IgD-negative memory B cell (primary cell): ENCODE data around the gene ZFP2. TPM values are rescaled to one million over a fixed set of nuclear protein-coding genes. Genes with fewer than 3 reads are reported as not detected.
"Not testable (repeated sequence)": the region's sequence is repeated elsewhere in the genome, so short reads cannot be mapped to it uniquely, and the experiment has no call there.

Experiments used
- H3K27ac Mint-ChIP-seq, 3 donors: one replicate each; pipeline ENCODE4 v1.8.0; 2020 to 2022; ENCODE audit warnings: mild to moderate bottlenecking in 3 of 3, mixed read lengths in 3 of 3, moderate library complexity in 1 of 3
- H3K27me3 Mint-ChIP-seq: one replicate; pipeline ENCODE4 v1.8.0; 2021; ENCODE audit warnings: mixed read lengths
- H3K36me3 Mint-ChIP-seq: one replicate; pipeline ENCODE4 v1.8.0; 2020; ENCODE audit warnings: mild to moderate bottlenecking, mixed read lengths
- H3K4me1 Mint-ChIP-seq, 3 donors: one replicate each; pipeline ENCODE4 v1.8.0; 2020 to 2022; ENCODE audit warnings: mixed read lengths in 3 of 3, mild to moderate bottlenecking in 1 of 3
- H3K4me3 Mint-ChIP-seq, 4 donors: one replicate each; pipeline ENCODE4 v1.8.0; 2020 to 2022; ENCODE audit warnings: mild to moderate bottlenecking in 4 of 4, mixed read lengths in 4 of 4, moderate library complexity in 3 of 4
- H3K9me3 Mint-ChIP-seq, 3 donors: one replicate each; pipeline ENCODE4 v1.8.0; 2020 to 2021; ENCODE audit warnings: mixed read lengths in 3 of 3, mild to moderate bottlenecking in 1 of 3
- polyA plus RNA-seq: library from polyadenylated mRNA; unstranded; fragments of 300-500 nt; fragmentation: Illumina TruSeq; gene quantifications from one replicate; pipeline ENCODE4 v1.2.3, GENCODE V29; 2021

The ZFP2 gene
- polyA plus RNA-seq = 1.0 TPM

DNA sequence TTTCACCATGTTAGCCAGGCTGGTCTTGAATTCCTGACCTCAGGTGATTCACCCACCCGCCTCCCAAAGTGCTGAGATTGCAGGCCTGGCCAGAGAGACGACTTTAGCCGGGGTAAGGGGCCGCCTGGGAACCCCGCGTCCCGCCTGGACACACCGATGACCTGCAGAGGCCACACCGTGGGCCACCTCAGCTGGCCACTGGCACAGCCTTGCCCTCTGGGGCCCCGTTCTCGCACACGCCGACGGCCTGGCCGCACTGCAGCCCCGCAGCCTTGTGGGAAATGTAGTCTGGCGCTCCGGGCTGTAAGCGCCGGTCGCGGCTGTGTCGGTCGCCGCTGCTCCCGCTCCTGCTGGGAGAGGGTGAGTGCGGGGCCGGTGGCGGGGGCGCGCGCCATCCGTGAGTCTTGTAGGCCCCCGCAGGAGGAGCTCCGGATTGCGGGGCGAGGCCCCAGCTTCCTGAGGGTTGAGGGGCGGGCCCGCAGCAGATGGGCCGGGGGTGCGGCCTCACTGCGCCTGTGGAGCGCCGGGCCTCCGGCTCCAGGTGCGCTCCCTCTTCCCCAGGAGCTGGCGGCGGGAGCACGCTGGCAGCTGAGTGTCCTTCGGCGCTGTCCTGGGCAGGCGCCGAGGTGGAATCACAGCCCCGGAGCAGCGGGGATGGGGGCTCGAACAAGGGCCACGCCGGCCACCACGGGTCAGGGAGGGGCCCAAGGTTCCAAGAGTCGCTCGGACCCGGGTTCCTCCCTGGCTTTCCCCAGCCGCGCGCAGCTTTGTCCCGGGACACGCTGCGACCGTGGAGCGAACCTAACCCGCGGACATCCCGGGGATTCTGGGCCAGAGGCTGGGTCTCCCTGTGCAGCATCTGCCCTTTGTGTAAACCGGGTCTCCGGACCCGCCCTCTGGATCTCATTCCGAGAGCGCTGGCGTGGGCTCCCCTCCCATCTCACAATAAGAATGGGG lies at the start of gene ZFP2:
ZFP2 (plus strand) TSS at position 299 of the 957 bp plus-strand sequence. CDS start 35,401 bp downstream, outside the sequence.
- peaks cover 5% of the 10 kb centered on the region for H3K36me3 Mint-ChIP-seq
- H3K27ac Mint-ChIP-seq = peak within 1 kb of the TSS in 1 of 3 donors; percentile 39
- peak within 1 kb of the TSS; percentile 77 to 93 (median 84) for H3K4me3 Mint-ChIP-seq
- H3K9me3 Mint-ChIP-seq = peaks cover 1 to 7% (median 7%) of the 10 kb centered on the region in 3 donors
- no peaks in the 10 kb centered on the region for H3K27me3 Mint-ChIP-seq
- H3K4me1 Mint-ChIP-seq = peaks cover 0 to 6% (median 2%) of the 10 kb centered on the region in 3 donors

DNA sequence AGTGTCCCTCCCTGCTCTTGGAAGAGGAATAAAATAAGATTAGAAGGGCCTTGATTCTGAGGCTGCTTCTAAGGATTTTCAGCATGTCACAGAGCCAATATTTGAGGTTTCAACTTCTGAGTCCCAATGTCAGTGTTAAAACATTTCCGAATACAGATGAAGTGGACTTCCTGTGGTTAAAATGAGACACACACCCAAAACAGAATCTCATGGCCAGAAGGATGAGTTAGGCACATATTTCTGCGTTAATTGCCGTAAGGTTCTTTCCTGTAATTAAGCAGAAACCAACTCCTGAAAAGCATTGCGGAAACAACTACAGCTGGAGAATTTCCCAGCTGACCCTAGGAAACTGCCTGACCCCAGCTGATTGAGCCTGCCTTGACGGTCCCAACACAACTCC lies 46.4 kb upstream of the ZFP2 start:
- Mint-ChIP-seq H3K4me1 (peaks cover 0 to 1% (median 0%) of the 10 kb centered on the region in 3 donors), H3K4me3 (no peak overlapping the region), H3K27me3 (peaks cover 7% of the 10 kb centered on the region), H3K27ac (no peak overlapping the region), H3K9me3 (peaks cover 0 to 2% (median 0%) of the 10 kb centered on the region in 3 donors), H3K36me3 (no peaks in the 10 kb centered on the region)

DNA sequence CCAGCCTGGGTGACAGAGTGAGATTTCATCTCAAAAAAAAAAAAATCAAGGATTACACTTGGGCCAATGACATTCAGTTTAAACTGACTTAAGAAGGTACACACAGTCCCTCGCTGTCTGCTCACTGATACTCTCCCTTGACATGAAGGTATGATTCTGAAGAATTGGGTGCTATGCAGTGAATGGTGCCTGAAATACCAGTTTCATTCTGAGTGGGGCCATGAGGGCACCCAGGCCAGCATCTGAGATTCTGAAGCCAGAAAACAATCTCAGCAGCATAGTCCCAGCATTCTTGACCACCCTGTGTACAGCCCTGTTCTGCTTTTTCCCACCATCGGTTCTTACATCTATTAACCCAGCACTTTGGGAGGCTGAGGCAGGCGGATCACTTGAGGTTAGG lies 43.8 kb upstream of the ZFP2 start:
- Mint-ChIP-seq H3K27me3 (peaks cover 11% of the 10 kb centered on the region), H3K36me3 (no peaks in the 10 kb centered on the region), H3K4me3 (no peak overlapping the region), H3K27ac (no peak overlapping the region), H3K9me3 (peaks cover 0 to 2% (median 0%) of the 10 kb centered on the region in 3 donors), H3K4me1 (no peaks in the 10 kb centered on the region)

DNA sequence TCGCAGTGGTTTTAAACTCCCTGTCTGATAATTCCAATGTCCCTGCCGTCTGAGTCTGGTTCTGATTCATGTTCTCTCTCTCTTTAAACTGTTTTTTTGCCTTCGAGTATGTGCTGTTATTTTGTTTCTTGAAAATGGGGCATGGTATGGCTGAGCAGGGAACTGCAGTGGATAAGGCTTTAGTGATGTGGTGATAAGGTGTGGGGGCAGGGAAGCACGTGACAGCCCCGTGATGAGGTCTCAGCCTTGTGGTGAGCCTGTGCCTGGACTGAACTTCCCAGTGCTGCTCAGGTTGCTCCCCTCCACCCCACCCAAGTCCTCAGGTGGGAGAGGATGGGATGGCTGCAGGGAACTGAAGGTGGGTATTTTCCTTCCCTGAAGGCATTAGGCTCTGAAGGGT lies 41.4 kb upstream of the ZFP2 start:
- Mint-ChIP-seq H3K27me3 (peaks cover 5% of the 10 kb centered on the region), H3K9me3 (no peaks in the 10 kb centered on the region), H3K4me1 (peaks cover 0 to 8% (median 5%) of the 10 kb centered on the region in 3 donors), H3K36me3 (no peaks in the 10 kb centered on the region), H3K4me3 (no peak overlapping the region), H3K27ac (no peak overlapping the region)

DNA sequence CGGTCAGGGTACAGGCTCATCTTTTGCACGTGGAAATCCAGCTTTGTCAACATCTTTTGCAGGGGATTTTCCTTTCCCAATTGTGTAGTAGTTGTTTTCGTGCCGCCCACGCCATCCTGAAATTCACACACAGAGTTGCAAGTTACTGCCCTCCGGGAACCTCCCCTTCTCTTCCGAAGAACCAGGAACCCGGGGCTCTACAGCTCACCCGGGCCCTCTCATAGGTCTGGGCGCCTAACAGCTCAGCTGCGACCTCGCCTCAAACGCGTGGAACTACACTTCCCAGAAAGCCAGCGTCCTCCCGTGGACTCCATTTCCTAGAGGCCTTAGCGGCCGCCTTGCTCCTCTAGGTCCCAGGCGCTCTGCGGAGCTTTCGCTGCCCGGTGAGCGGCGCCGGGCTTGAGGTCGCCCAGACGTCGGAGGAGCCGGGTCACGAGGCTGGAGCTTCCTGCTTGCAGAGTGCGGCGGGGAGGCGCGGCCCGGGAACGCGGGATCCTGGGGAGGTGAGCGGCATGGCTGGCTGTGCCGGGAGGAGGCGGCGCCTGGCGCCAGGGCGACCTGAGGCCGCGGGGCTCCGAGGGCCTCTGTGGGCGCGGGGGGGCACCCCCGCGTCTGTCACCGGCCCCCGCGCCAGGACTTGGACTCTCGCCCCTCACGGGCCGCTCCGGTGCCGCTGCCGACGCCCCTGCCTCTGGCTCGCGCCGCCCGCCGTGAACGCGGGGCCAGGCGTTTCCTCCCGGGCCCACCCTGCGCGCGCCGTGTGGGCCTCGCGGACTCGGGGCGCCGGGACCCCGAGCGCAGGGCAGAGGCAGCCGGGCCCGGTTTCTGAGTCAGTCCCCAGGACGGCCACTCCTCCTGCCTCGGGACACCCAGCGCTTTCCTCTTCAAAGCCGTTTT lies 35.8 kb upstream of the ZFP2 start, which contains the start of gene ZNF354B:
ZNF354B (plus strand) TSS at position 329 of the 897 bp plus-strand sequence. CDS start 1,095 bp downstream, outside the sequence.
- Mint-ChIP-seq H3K36me3 (peaks cover under 1% of the 10 kb centered on the region), H3K27me3 (peaks cover under 1% of the 10 kb centered on the region), H3K27ac (peak within 1 kb of the TSS in 2 of 3 donors; percentile 51 to 86), H3K9me3 (no peaks in the 10 kb centered on the region), H3K4me3 (peak within 1 kb of the TSS; percentile 86 to 98 (median 93)), H3K4me1 (peaks cover 4 to 27% (median 22%) of the 10 kb centered on the region in 3 donors)

DNA sequence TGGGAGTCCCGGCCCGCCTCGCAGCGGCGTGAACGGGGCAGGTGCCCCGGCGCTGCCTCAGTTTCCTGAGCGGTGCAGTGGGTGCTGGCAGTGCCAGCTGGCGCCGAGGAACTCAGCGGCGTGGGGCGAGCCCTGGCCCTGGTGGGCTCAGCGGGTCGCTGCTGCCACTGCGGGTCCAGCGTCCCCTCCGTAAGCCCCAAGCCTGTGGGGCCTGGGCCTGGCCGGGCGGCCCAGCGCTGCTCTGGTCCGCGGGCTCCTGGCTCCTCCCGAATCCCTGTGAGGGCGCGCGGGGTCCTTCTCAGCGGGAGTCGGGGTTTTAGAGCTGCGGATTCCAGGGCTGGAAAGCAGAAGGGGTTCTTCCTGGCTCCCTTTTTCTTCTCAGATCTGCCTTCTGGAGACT lies 35.1 kb upstream of the ZFP2 start:
- H3K27me3 Mint-ChIP-seq = not testable (repeated sequence)

DNA sequence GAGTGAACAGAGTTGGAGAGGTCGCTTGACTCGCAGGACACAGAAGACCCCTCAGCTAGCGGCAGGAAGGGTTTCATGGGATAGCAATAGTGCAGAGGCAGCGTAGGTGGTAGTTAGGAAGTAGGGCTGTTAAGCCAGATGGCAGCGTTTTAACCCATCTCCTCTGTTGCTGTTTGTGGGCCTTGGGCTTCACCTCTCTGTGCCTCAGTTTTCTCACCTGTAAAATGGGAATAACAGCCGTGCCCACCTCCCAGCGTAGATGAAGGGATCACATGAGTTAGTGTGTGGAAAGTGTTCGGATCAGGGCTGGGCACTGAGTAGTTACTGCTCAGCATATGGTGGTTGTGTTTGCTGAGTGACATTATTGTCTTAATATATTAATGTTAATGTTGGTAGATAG lies 34.1 kb upstream of the ZFP2 start:
- Mint-ChIP-seq H3K9me3 (no peaks in the 10 kb centered on the region), H3K4me1 (peaks cover 4 to 27% (median 22%) of the 10 kb centered on the region in 3 donors), H3K36me3 (peaks cover 16% of the 10 kb centered on the region), H3K27ac (peak overlapping the region in 1 of 3 donors; percentile 0), H3K27me3 (no peaks in the 10 kb centered on the region), H3K4me3 (peak overlapping the region; percentile 65 to 88 (median 80))

More for the DNA sequence above, 35.1 kb upstream of the ZFP2 start:
- H3K4me1 Mint-ChIP-seq = peaks cover 4 to 27% (median 22%) of the 10 kb centered on the region in 3 donors
- H3K4me3 Mint-ChIP-seq, H3K9me3 Mint-ChIP-seq, H3K27ac Mint-ChIP-seq, H3K36me3 Mint-ChIP-seq: not testable (repeated sequence)

DNA sequence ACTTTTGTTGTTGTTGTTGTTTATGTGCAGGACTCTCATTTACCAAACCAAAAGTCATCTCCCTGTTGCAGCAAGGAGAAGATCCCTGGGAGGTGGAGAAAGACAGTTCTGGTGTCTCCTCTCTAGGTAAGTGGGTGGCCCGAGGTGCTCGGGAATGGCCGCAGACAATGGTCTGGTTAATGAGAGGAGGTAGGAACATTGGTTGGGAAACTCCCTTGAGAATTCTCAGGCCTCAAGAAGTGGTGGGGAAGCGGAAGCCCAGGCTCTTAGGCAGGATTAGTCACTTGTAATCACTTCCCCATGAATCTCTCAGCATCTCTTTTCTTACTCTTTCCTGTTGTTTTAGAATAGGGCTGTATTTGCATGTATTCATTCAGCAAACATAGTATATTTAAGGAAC lies 28.8 kb upstream of the ZFP2 start:
- Mint-ChIP-seq H3K36me3 (peaks cover 48% of the 10 kb centered on the region), H3K27ac (no peak overlapping the region), H3K4me3 (no peak overlapping the region), H3K4me1 (peaks cover 0 to 7% (median 4%) of the 10 kb centered on the region in 3 donors), H3K27me3 (no peaks in the 10 kb centered on the region), H3K9me3 (peaks cover 0 to 10% (median 4%) of the 10 kb centered on the region in 3 donors)

DNA sequence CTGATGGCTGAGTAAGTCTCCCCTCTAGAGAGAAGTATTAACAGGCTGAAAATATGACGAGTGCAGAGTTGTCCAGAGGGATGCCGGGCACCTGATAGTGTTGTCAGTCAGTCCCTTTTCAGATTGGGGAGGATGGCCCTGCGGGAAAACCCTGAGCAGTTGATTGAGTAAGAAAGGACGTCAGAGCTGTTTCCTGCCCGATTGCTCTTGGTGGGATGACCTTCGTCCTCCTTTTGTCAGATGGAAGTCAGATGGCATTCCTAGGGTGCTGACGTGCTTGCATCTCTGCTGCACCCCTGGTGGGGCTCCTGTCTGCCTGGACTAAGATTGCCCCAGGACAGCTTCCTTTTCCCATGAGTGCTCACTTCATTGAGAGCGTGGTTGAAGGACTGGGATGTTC lies 26.1 kb upstream of the ZFP2 start:
- Mint-ChIP-seq H3K4me1 (peaks cover 1 to 6% (median 3%) of the 10 kb centered on the region in 3 donors), H3K9me3 (peaks cover 9 to 23% (median 18%) of the 10 kb centered on the region in 3 donors), H3K36me3 (peaks cover 67% of the 10 kb centered on the region), H3K27ac (no peak overlapping the region), H3K27me3 (no peaks in the 10 kb centered on the region), H3K4me3 (no peak overlapping the region)

DNA sequence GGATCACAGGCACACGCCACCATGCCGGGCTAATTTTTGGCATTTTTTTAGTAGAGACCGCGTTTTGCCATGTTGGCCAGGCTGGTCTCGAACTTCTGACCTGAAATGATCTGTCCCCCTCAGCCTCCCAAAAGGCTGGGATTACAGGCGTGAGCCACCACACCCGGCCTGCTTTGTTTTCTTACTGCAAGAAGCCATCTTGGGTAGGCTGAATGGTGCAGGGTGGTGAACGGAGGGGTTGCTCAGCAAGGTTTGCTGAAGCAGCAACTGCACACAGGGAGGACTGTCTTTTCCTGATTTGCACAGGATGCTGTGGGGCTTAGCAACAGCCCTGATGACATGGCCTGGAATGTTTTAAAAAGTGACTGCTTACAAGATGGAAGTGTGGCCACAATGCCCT lies 25.3 kb upstream of the ZFP2 start:
- H3K4me3 Mint-ChIP-seq = no peak overlapping the region
- no peaks in the 10 kb centered on the region for H3K27me3 Mint-ChIP-seq
- no peak overlapping the region for H3K27ac Mint-ChIP-seq
- H3K4me1 Mint-ChIP-seq = peaks cover 1 to 6% (median 3%) of the 10 kb centered on the region in 3 donors
- H3K36me3 Mint-ChIP-seq = peaks cover 72% of the 10 kb centered on the region
- peaks cover 9 to 31% (median 22%) of the 10 kb centered on the region in 3 donors for H3K9me3 Mint-ChIP-seq

DNA sequence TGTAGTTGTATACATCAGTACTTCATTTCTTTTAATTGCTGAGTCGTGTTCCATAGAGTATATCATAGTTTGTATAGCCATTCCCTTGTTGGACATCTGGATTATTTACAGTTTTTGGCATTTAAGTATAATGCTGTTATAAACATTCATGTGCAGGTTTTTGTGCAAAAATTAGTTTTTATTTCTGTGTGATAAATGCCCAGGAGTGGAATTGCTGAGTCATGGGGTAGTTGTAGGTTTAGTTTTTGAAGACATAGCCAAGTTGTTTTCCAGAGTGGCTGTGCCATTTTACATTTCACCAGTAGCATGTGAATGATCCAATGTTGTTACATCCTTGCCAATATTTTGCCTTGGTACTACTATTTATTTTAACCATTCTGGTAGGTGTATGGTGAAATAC lies 23.4 kb upstream of the ZFP2 start:
- H3K4me1 Mint-ChIP-seq = peaks cover 1 to 6% (median 4%) of the 10 kb centered on the region in 3 donors
- peaks cover 11 to 33% (median 26%) of the 10 kb centered on the region in 3 donors for H3K9me3 Mint-ChIP-seq
- H3K27me3 Mint-ChIP-seq = no peaks in the 10 kb centered on the region
- no peak overlapping the region for H3K4me3 Mint-ChIP-seq
- H3K36me3 Mint-ChIP-seq = peaks cover 69% of the 10 kb centered on the region
- H3K27ac Mint-ChIP-seq = no peak overlapping the region

DNA sequence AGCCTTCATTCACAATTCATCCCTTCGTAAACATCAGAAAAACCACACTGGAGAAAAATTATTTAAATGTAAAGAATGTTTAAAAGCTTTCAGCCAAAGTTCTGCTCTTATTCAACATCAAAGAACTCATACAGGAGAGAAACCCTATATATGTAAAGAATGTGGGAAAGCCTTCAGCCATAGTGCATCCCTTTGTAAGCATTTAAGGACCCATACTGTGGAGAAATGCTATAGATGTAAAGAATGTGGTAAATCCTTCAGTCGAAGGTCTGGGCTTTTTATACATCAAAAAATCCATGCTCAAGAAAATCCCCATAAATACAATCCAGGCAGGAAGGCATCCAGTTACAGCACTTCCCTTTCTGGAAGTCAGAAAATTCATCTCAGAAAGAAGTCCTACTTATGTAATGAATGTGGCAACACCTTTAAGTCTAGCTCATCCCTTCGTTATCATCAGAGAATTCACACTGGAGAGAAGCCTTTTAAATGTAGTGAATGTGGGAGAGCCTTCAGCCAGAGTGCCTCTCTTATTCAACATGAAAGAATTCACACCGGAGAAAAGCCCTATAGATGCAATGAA lies 12.5 kb upstream of the ZFP2 start:
- H3K27ac Mint-ChIP-seq, H3K4me1 Mint-ChIP-seq, H3K4me3 Mint-ChIP-seq, H3K27me3 Mint-ChIP-seq: not testable (repeated sequence)
- Mint-ChIP-seq H3K9me3 (peaks cover 16 to 55% (median 46%) of the 10 kb centered on the region in 3 donors), H3K36me3 (peaks cover 44% of the 10 kb centered on the region)

DNA sequence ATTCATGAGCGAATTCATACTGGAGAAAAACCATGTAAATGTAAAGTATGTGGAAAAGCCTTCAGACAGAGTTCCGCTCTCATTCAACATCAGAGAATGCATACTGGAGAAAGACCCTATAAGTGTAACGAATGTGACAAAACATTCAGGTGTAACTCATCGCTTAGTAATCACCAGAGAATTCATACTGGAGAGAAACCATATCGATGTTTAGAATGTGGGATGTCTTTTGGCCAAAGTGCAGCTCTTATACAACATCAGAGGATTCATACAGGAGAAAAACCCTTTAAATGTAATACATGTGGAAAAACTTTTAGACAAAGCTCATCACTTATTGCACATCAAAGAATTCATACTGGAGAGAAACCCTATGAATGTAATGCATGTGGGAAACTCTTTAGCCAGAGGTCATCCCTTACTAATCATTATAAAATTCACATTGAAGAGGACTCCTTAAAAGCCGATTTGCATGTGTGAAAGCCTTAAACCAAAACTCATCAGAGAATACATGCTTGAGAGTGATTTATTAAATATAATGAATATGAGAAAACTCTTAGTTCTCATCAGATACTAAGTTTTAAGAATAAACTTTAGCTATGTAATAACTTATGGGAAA lies 11.8 kb upstream of the ZFP2 start:
- Mint-ChIP-seq H3K4me3 (no peak overlapping the region), H3K9me3 (peaks cover 19 to 58% (median 50%) of the 10 kb centered on the region in 3 donors), H3K27me3 (no peaks in the 10 kb centered on the region), H3K27ac (no peak overlapping the region), H3K4me1 (no peaks in the 10 kb centered on the region), H3K36me3 (peaks cover 46% of the 10 kb centered on the region)

DNA sequence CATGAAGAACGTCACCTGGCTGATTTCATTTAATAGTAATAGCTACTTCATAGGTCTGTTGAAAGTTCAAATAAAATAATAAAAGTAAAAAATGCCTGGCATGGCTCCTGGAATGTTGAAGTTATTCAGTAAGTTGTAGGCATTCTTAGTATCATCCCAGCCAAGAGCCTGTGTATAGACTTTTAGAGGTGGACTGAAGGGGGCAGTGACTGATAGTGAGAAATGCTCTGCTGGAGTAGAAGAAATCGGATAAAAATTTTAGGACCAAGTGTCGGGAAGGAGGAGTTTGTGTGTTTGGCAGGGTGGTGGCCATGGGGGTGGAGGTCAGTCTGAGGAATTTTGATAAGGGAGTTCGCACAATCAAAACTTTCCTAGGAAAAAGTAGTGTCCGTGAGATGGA lies 3.6 kb downstream of the ZFP2 start:
- H3K36me3 Mint-ChIP-seq = peaks cover 13% of the 10 kb centered on the region
- H3K27me3 Mint-ChIP-seq = no peaks in the 10 kb centered on the region
- no peak overlapping the region for H3K4me3 Mint-ChIP-seq
- H3K4me1 Mint-ChIP-seq = peaks cover 0 to 7% (median 2%) of the 10 kb centered on the region in 3 donors
- peaks cover 0 to 23% (median 16%) of the 10 kb centered on the region in 3 donors for H3K9me3 Mint-ChIP-seq
- H3K27ac Mint-ChIP-seq = no peak overlapping the region
